Naive thymus-derived CD4-positive, alpha-beta T cell (primary cell): ENCODE results near the gene HELZ. TPM values are rescaled to one million over a fixed set of nuclear protein-coding genes. Genes with fewer than 3 reads are reported as not detected.

Experiments used
- ATAC-seq: fragments of 150-1000 bp; cut with Tn5 transposase; 2 replicates; pipeline ENCODE4 v1.10.0; 2021; ENCODE audit warnings: mild to moderate bottlenecking, moderate library complexity
- CTCF ChIA-PET: fragments of 350-600 bp; sonication (Branson Sonifier 250); formaldehyde crosslinking; loops from one replicate; lab custom pipeline; 2021; ENCODE audit warnings: antibody characterized with exemption; lab: Charles Lee
- POLR2A ChIA-PET: fragments of 350-600 bp; sonication (Branson Sonifier 250); formaldehyde crosslinking; loops from one replicate; lab custom pipeline; 2021; ENCODE audit warnings: antibody characterized with exemption, inconsistent platforms; lab: Charles Lee
- DNase-seq, 9 donors: peaks; one replicate each; pipeline versions ENCODE4 v3.0.0 to v3.0.0-alpha.2; 2020 to 2022; ENCODE audit warnings: mixed read lengths in 1 of 9
- H3K27ac ChIP-seq: one replicate; pipeline ENCODE4 v1.7.0; 2013; ENCODE audit warnings: mild to moderate bottlenecking, low read depth, low read length, moderate library complexity
- H3K27me3 ChIP-seq, 2 donors: one replicate each; pipeline ENCODE4 v1.7.0; 2013; ENCODE audit warnings: low read length in 2 of 2, mild to moderate bottlenecking in 2 of 2, moderate library complexity in 2 of 2; ENCODE audit not compliant: control insufficient read depth in 2 of 2, insufficient read depth in 2 of 2
- H3K36me3 ChIP-seq, 3 experiments: 1 replicate in 2 of 3; 2 replicates in 1 of 3; pipeline ENCODE4 v1.7.0; 2013; ENCODE audit warnings: low read length in 3 of 3, mild to moderate bottlenecking in 3 of 3, moderate library complexity in 1 of 3; ENCODE audit not compliant: insufficient read depth in 3 of 3, control insufficient read depth in 2 of 3
- H3K4me1 ChIP-seq, 2 donors: one replicate each; pipeline ENCODE4 v1.7.0; 2013; ENCODE audit warnings: low read length in 2 of 2, mild to moderate bottlenecking in 2 of 2, moderate library complexity in 1 of 2; ENCODE audit not compliant: control insufficient read depth in 2 of 2, insufficient read depth in 2 of 2
- H3K4me3 ChIP-seq: 2 replicates; pipeline ENCODE4 v1.7.0; 2013; ENCODE audit warnings: mild to moderate bottlenecking, low read length
- H3K9me3 ChIP-seq, 3 experiments: 1 replicate in 2 of 3; 2 replicates in 1 of 3; pipeline ENCODE4 v1.7.0; 2013; ENCODE audit warnings: low read length in 3 of 3; ENCODE audit not compliant: control insufficient read depth in 2 of 3
- H3K27ac Mint-ChIP-seq, 9 donors: one replicate each; pipeline ENCODE4 v1.8.0; 2020 to 2022; ENCODE audit warnings: mixed read lengths in 9 of 9, mild to moderate bottlenecking in 8 of 9, moderate library complexity in 5 of 9, inconsistent platforms in 2 of 9
- H3K27me3 Mint-ChIP-seq, 5 donors: one replicate each; pipeline ENCODE4 v1.8.0; 2021 to 2022; ENCODE audit warnings: mixed read lengths in 5 of 5, mild to moderate bottlenecking in 1 of 5
- H3K36me3 Mint-ChIP-seq, 5 donors: one replicate each; pipeline ENCODE4 v1.8.0; 2020 to 2022; ENCODE audit warnings: mixed read lengths in 5 of 5, mild to moderate bottlenecking in 3 of 5, inconsistent platforms in 1 of 5
- H3K4me1 Mint-ChIP-seq, 7 donors: one replicate each; pipeline ENCODE4 v1.8.0; 2020 to 2022; ENCODE audit warnings: mixed read lengths in 7 of 7, mild to moderate bottlenecking in 3 of 7, inconsistent platforms in 1 of 7
- H3K4me3 Mint-ChIP-seq, 10 donors: one replicate each; pipeline ENCODE4 v1.8.0; 2020 to 2022; ENCODE audit warnings: mild to moderate bottlenecking in 10 of 10, mixed read lengths in 10 of 10, moderate library complexity in 6 of 10, inconsistent platforms in 2 of 10
- H3K9me3 Mint-ChIP-seq, 11 donors: one replicate each; pipeline ENCODE4 v1.8.0; 2020 to 2022; ENCODE audit warnings: mixed read lengths in 11 of 11, mild to moderate bottlenecking in 4 of 11, inconsistent platforms in 1 of 11, moderate library complexity in 1 of 11
- intact Hi-C, 2 donors: fragments of 100-400 bp; cut with micrococcal nuclease; formaldehyde crosslinking; loops; one replicate each; pipeline ENCODE4 v1.15.1; 2023
- polyA plus RNA-seq, 2 donors: library from polyadenylated mRNA; unstranded; fragments of 300-500 nt; fragmentation: Illumina TruSeq; gene quantifications; one replicate each; pipeline ENCODE4 v1.2.3, GENCODE V29; 2021
- total RNA-seq, 6 experiments: library from RNA in 5 of 6; stranded (reverse) in 5 of 6; gene quantifications; 1 replicate in 5 of 6; 2 replicates in 1 of 6; pipeline ENCODE4 v1.2.3 and lab custom pipeline; 2021 to 2026

HELZ gene
- total and polyA plus RNA-seq, 7 experiments from 2014 or later, result 44.8 to 114 (median 83.2) TPM

GRCh38 chr17:67223924-67224323 is 21.1 kb downstream of the HELZ start:
- no peaks in the 10 kb centered on the region for H3K27me3 Mint-ChIP-seq
- ChIA-PET POLR2A (no interaction called here), CTCF (interaction anchor here (0.6 kb wide), 1 partner anchor 33 kb away, joined by 7 read pairs; no protein-coding TSS in a partner anchor)
- peaks cover 35 to 77% (median 64%) of the 10 kb centered on the region in 7 donors for H3K4me1 Mint-ChIP-seq
- H3K27ac ChIP-seq, result no peak overlapping the region
- no peaks in the 10 kb centered on the region for H3K9me3 ChIP-seq
- peak overlapping the region in 4 of 9 donors; percentile 2 to 66 (median 38) for H3K27ac Mint-ChIP-seq
- DNase-seq, result no peak
- H3K27me3 ChIP-seq, result no peaks in the 10 kb centered on the region
- no peak overlapping the region for H3K4me3 ChIP-seq
- peak; percentile 56 for ATAC-seq
- intact Hi-C loops, result loop anchor here in 1 of 2 donors (2.0 to 5.0 kb wide), 2 partner anchors 21 to 143 kb away; partner anchors contain the start of genes HELZ and PSMD12
- peak overlapping the region in 2 of 10 donors; percentile 6 to 9 for H3K4me3 Mint-ChIP-seq
- H3K36me3 ChIP-seq, result no peaks in the 10 kb centered on the region
- H3K4me1 ChIP-seq, result peaks cover 0 to 10% of the 10 kb centered on the region in 2 donors
- H3K9me3 Mint-ChIP-seq, result peaks cover 0 to 4% (median 0%) of the 10 kb centered on the region in 11 donors
- peaks cover 6 to 31% (median 20%) of the 10 kb centered on the region in 5 donors for H3K36me3 Mint-ChIP-seq

GRCh38 chr17:67221062-67221998 is 23.7 kb downstream of the HELZ start:
- H3K9me3 ChIP-seq, result no peaks in the 10 kb centered on the region
- ChIA-PET POLR2A (interaction anchor here (0.6 kb wide), 2 partner anchors 14 to 67 kb away, joined by 3 read pairs; no protein-coding TSS in a partner anchor), CTCF (interaction anchor here (0.9 to 1.9 kb wide), 2 partner anchors 9 to 11 kb away, joined by 3 to 5 read pairs; no protein-coding TSS in a partner anchor)
- H3K4me1 Mint-ChIP-seq, result peaks cover 27 to 63% (median 56%) of the 10 kb centered on the region in 7 donors
- intact Hi-C loops, result loop anchor here (1.0 to 5.0 kb wide), 3 partner anchors 72 to 468 kb away; partner anchors contain the start of gene PSMD12 (in 1 of the 2)
- peak overlapping the region in 1 of 10 donors; percentile 4 for H3K4me3 Mint-ChIP-seq
- H3K36me3 Mint-ChIP-seq, result peaks cover 2 to 22% (median 20%) of the 10 kb centered on the region in 5 donors
- H3K27ac Mint-ChIP-seq, result peak overlapping the region in 2 of 9 donors; percentile 4 to 5
- ATAC-seq (peak; percentile 90), DNase-seq (peak in 6 of 9 donors; percentile 12 to 56 (median 28))
- H3K27me3 Mint-ChIP-seq, result no peaks in the 10 kb centered on the region
- H3K36me3 ChIP-seq, result peaks cover 6 to 24% (median 16%) of the 10 kb centered on the region in 3 experiments
- no peaks in the 10 kb centered on the region for H3K27me3 ChIP-seq
- H3K4me1 ChIP-seq, result peaks cover 0 to 4% of the 10 kb centered on the region in 2 donors
- peaks cover 0 to 1% (median 0%) of the 10 kb centered on the region in 11 donors for H3K9me3 Mint-ChIP-seq
- H3K27ac ChIP-seq, result no peak overlapping the region
- no peak overlapping the region for H3K4me3 ChIP-seq

- Histone ChIP-seq H3K9me3 (no peaks in the 10 kb centered on the region), H3K36me3 (peaks cover 6 to 36% (median 21%) of the 10 kb centered on the region in 3 experiments), H3K27me3 (no peaks in the 10 kb centered on the region), H3K27ac (no peak overlapping the region), H3K4me3 (no peak overlapping the region), H3K4me1 (peaks cover 0 to 4% of the 10 kb centered on the region in 2 donors)
- H3K27ac Mint-ChIP-seq, result no peak overlapping the region
- no peaks in the 10 kb centered on the region for H3K9me3 Mint-ChIP-seq
- no peaks in the 10 kb centered on the region for H3K27me3 Mint-ChIP-seq
- peaks cover 12 to 44% (median 38%) of the 10 kb centered on the region in 7 donors for H3K4me1 Mint-ChIP-seq
- intact Hi-C loops, result no loop called here
- ChIA-PET CTCF (interaction anchor here (0.6 kb wide), 1 partner anchor 1914 kb away, joined by 3 read pairs; no protein-coding TSS in a partner anchor), POLR2A (no interaction called here)
- no peak overlapping the region for H3K4me3 Mint-ChIP-seq
- no peak for DNase-seq
- no peak for ATAC-seq
- H3K36me3 Mint-ChIP-seq, result peaks cover 4 to 18% (median 14%) of the 10 kb centered on the region in 5 donors
Measured at GRCh38 chr17:67218385-67218950, 26.5 kb downstream of the HELZ start.

- no peak for ATAC-seq
- Histone ChIP-seq H3K4me3 (no peak overlapping the region), H3K9me3 (no peaks in the 10 kb centered on the region), H3K4me1 (peaks cover 0 to 4% of the 10 kb centered on the region in 2 donors), H3K27me3 (no peaks in the 10 kb centered on the region), H3K36me3 (peaks cover 6 to 40% (median 21%) of the 10 kb centered on the region in 3 experiments), H3K27ac (no peak overlapping the region)
- no peak overlapping the region for H3K4me3 Mint-ChIP-seq
- H3K36me3 Mint-ChIP-seq, result peaks cover 4 to 22% (median 17%) of the 10 kb centered on the region in 5 donors
- DNase-seq, result no peak
- no peaks in the 10 kb centered on the region for H3K9me3 Mint-ChIP-seq
- POLR2A ChIA-PET, result interaction anchor here (0.7 kb wide), 1 partner anchor 170 kb away, joined by 3 read pairs; no protein-coding TSS in a partner anchor
- CTCF ChIA-PET, result no interaction called here
- H3K27me3 Mint-ChIP-seq, result no peaks in the 10 kb centered on the region
- peaks cover 12 to 45% (median 40%) of the 10 kb centered on the region in 7 donors for H3K4me1 Mint-ChIP-seq
- no peak overlapping the region for H3K27ac Mint-ChIP-seq
- intact Hi-C loops, result no loop called here
Measured at GRCh38 chr17:67217446-67217845, 27.6 kb downstream of the HELZ start.

GRCh38 chr17:67216578-67217320 is 28.2 kb downstream of the HELZ start:
- intact Hi-C loops, result no loop called here
- no peak for ATAC-seq
- Histone ChIP-seq H3K9me3 (no peaks in the 10 kb centered on the region), H3K4me3 (no peak overlapping the region), H3K4me1 (peaks cover 0 to 4% of the 10 kb centered on the region in 2 donors), H3K27me3 (no peaks in the 10 kb centered on the region), H3K27ac (no peak overlapping the region), H3K36me3 (peaks cover 6 to 40% (median 21%) of the 10 kb centered on the region in 3 experiments)
- no peak overlapping the region for H3K27ac Mint-ChIP-seq
- ChIA-PET POLR2A (no interaction called here), CTCF (no interaction called here)
- H3K27me3 Mint-ChIP-seq, result no peaks in the 10 kb centered on the region
- peaks cover 12 to 44% (median 33%) of the 10 kb centered on the region in 7 donors for H3K4me1 Mint-ChIP-seq
- H3K9me3 Mint-ChIP-seq, result no peaks in the 10 kb centered on the region
- H3K36me3 Mint-ChIP-seq, result peaks cover 4 to 25% (median 17%) of the 10 kb centered on the region in 5 donors
- no peak overlapping the region for H3K4me3 Mint-ChIP-seq
- DNase-seq, result no peak
